ENCODE data around the gene BRS3. TPM values are rescaled to one million over a fixed set of nuclear protein-coding genes. Genes with fewer than 3 reads are reported as not detected.

Gene BRS3
- total RNA-seq, 1 experiment from 2014 or later: not detected

GRCh38 chrX:136534131-136534530, 46.4 kb downstream of the BRS3 start:
- no peak for DNase-seq

GRCh38 chrX:136538811-136539210, 51.1 kb downstream of the BRS3 start:
- H3K4me3 ChIP-seq: no peak overlapping the region
- H3K9me3 ChIP-seq: no peaks in the 10 kb centered on the region
- no peaks in the 10 kb centered on the region for H3K27me3 ChIP-seq
- H3K36me3 ChIP-seq: no peaks in the 10 kb centered on the region
- no peak for DNase-seq

More at GRCh38 chrX:136534131-136534530, 46.4 kb downstream of the BRS3 start:
- Histone ChIP-seq H3K4me3 (no peak overlapping the region), H3K27me3 (no peaks in the 10 kb centered on the region), H3K9me3 (no peaks in the 10 kb centered on the region), H3K36me3 (no peaks in the 10 kb centered on the region)

GRCh38 chrX:136540226-136540625, 52.5 kb downstream of the BRS3 start:
- Histone ChIP-seq H3K36me3 (no peaks in the 10 kb centered on the region), H3K9me3 (no peaks in the 10 kb centered on the region), H3K4me3 (no peak overlapping the region), H3K27me3 (no peaks in the 10 kb centered on the region)
- DNase-seq: no peak

- no peak overlapping the region for H3K4me3 ChIP-seq
- H3K27me3 ChIP-seq: no peaks in the 10 kb centered on the region
- H3K36me3 ChIP-seq: no peaks in the 10 kb centered on the region
- DNase-seq: no peak
- H3K9me3 ChIP-seq: no peaks in the 10 kb centered on the region
These were observed 53.5 kb downstream of the BRS3 start for GRCh38 chrX:136541294-136541693.

GRCh38 chrX:136542281-136542680, 54.5 kb downstream of the BRS3 start:
- no peak overlapping the region for H3K4me3 ChIP-seq
- H3K27me3 ChIP-seq: no peaks in the 10 kb centered on the region
- no peak for DNase-seq
- no peaks in the 10 kb centered on the region for H3K36me3 ChIP-seq
- H3K9me3 ChIP-seq: no peaks in the 10 kb centered on the region

Other genes with a start within 250 kb of the BRS3 start
- gene MAP7D3, start 236.5 kb upstream of the BRS3 start, total RNA-seq (2014; rRNA removed; shearing (Covaris generic); ENCODE audit: low replicate concordance): 12.1 and 14.3 TPM in 2 replicates
- gene ADGRG4, start 187.0 kb upstream of the BRS3 start, total RNA-seq (2014; rRNA removed; shearing (Covaris generic); ENCODE audit: low replicate concordance): not detected in 2 replicates
- gene HTATSF1, start 9.6 kb downstream of the BRS3 start, total RNA-seq (2014; rRNA removed; shearing (Covaris generic); ENCODE audit: low replicate concordance): 19.4 and 53.7 TPM in 2 replicates
- gene VGLL1, start 44.3 kb downstream of the BRS3 start, total RNA-seq (2014; rRNA removed; shearing (Covaris generic); ENCODE audit: low replicate concordance): not detected in 2 replicates
- gene CD40LG, start 160.2 kb downstream of the BRS3 start, total RNA-seq (2014; rRNA removed; shearing (Covaris generic); ENCODE audit: low replicate concordance): not detected in 2 replicates